Smooth muscle cell of the pulmonary artery (primary cell): ENCODE results near the gene OR2A7. TPM values are rescaled to one million over a fixed set of nuclear protein-coding genes. Genes with fewer than 3 reads are reported as not detected.

ENCODE experiments used
- total RNA-seq: library from RNA; depleted of rRNA; stranded (reverse); fragments of >200 nt; gene quantifications from 2 replicates; pipeline ENCODE4 v1.2.3, GENCODE V29; 2014

The OR2A7 gene
- 0.07 and 0.40 TPM in 2 replicates for total RNA-seq

GRCh38 chr7:144264692-144265091, at the start of gene OR2A7:
Gene OR2A7, minus strand, starts transcription at chr7:144264792. Its CDS starts 5,164 bp downstream, at chr7:144259628.

DNA sequence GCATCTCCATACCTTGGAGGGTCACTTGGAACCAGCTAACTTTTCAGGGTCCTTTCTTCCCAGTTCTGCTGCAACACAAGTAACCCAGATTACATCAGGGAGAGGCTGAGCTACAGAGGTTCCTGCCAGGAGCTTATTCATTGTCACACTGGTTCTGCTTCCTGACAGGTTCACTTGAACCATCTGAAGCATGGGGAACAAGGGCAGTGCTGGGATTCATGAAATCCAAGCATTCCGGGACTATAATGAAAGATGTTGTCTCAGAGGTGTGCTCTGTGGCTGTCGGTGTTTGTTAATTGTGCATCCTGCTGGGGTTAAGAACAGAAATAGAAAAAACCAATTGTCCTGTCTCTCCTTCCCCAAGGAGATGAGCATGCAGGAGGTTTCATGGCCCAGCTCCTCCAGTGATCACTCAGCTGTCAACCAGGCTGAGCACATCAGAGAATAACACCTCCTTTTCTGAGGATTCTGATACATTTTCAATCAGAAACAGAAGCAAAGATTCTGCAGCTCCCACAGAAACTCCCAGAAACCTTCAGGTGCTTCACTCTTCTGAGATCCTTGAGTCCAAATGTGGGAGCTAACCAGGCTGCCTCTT, 47.4 kb upstream of the OR2A7 start, which contains the start of gene OR2A1:
Gene OR2A1 (plus strand): TSS at position 548 of the 598 bp plus-strand sequence. CDS start 5,706 bp downstream, outside the sequence.

GRCh38 chr7:144269188-144269587, 4.6 kb upstream of the OR2A7 start, which contains the start of gene CTAGE8:
Gene CTAGE8, minus strand, starts transcription at chr7:144269288. Its CDS starts 38 bp downstream, at chr7:144269250.

DNA sequence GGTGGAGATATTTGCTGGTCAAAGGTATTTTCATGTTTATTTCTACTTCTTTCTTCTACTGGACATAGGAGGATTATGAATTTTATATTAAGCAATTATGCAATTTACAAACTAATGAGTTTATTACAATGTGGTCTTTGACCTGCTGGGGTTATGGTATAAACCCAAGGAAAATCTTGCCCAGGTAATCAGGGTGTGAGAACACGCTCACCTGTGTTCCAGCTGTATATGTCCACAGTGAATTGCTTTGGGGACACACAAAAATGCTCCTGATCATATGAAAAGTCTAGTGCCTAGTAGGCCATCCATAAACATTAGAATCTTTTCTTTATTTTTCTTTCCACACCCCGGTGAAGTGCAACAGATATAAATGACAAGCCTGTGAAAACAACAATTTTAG, 25.2 kb downstream of the OR2A7 start, which contains the start of gene OR2A42:
Gene OR2A42 (minus strand): TSS at position 241 of the 400 bp plus-strand sequence. CDS start 6,762 bp downstream, outside the sequence.

Other genes starting within 250 kb of the OR2A7 start
- not detected in 2 replicates for gene OR2A5, start 215.8 kb downstream of the OR2A7 start, total RNA-seq
- not detected in 2 replicates for gene OR2A25, start 195.0 kb downstream of the OR2A7 start, total RNA-seq
- gene OR2A12, start 178.5 kb downstream of the OR2A7 start, total RNA-seq: not detected in 2 replicates
- not detected in 2 replicates for gene OR2A2, start 155.2 kb downstream of the OR2A7 start, total RNA-seq
- gene OR2A14, start 141.6 kb downstream of the OR2A7 start, total RNA-seq: not detected in 2 replicates
- gene CTAGE4, start 81.3 kb downstream of the OR2A7 start, total RNA-seq: 0.36 and 0.91 TPM in 2 replicates
- 0.63 and 1.3 TPM in 2 replicates for gene ARHGEF35, start 69.0 kb downstream of the OR2A7 start, total RNA-seq
- gene OR2A42, start 25.2 kb downstream of the OR2A7 start, total RNA-seq: 0.03 TPM in 1 of 2 replicates, not detected in the other
- gene CTAGE8, start 4.5 kb upstream of the OR2A7 start, total RNA-seq: 0.17 TPM in 1 of 2 replicates, not detected in the other
- 0.07 and 0.33 TPM in 2 replicates for gene OR2A1, start 47.6 kb upstream of the OR2A7 start, total RNA-seq
- gene ARHGEF5, start 90.6 kb upstream of the OR2A7 start, total RNA-seq: 2.0 and 2.4 TPM in 2 replicates
- not detected in 2 replicates for gene NOBOX, start 138.9 kb upstream of the OR2A7 start, total RNA-seq